Glomerular visceral epithelial cell (primary cell): ENCODE measurements around the gene EIF3F.
"Not testable (repeated sequence)": the region's sequence is repeated elsewhere in the genome, so short reads cannot be mapped to it uniquely, and the experiment has no call there.

Experiments
- DNase-seq: peaks from one replicate; pipeline ENCODE4 v3.0.0-alpha.2; 2016; ENCODE audit errors: extremely low spot score

EIF3F gene

DNA sequence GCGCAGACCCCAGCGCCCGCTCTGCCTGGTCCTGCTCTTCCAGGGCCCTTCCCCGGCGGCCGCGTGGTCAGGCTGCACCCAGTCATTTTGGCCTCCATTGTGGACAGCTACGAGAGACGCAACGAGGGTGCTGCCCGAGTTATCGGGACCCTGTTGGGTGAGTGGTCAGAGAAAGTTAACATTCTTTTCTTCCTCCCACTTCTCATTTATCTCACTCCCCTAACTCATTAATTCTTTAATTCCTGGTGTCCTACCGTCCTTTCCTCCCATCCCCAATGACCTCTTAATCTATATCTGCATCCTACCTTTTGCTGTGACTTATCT, 385 bp downstream of the EIF3F start:
- not testable (repeated sequence) for DNase-seq

- no peak for DNase-seq
Observed at GRCh38 chr11:7994581-7995278, 7.6 kb downstream of the EIF3F start.

- DNase-seq, result no peak
Observed at GRCh38 chr11:7999795-8000194, 12.7 kb downstream of the EIF3F start.

- DNase-seq, result no peak
Observed at GRCh38 chr11:8000390-8000789, 13.3 kb downstream of the EIF3F start.

DNA sequence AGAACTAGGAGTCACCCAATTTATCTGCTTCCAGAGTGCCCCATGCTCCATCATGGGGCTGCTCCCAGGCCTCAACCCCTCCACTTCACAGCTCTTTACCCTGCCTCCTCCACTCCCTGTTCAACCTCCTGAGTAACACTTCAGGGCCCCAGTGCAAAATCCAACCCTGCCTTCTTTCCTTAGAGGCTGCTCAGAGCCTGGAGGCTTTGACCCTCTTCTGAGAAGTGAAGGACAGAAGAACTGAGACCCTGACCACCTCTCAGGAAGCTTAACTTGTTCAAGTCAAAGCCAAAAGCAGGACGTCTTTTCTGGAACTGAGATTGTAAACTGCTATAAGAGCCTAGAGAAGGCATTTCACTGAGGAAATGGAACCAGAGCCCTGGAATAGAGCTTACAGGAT, 15.5 kb downstream of the EIF3F start:
- DNase-seq, result no peak

GRCh38 chr11:8003187-8003586, 16.1 kb downstream of the EIF3F start:
- DNase-seq, result no peak

DNA sequence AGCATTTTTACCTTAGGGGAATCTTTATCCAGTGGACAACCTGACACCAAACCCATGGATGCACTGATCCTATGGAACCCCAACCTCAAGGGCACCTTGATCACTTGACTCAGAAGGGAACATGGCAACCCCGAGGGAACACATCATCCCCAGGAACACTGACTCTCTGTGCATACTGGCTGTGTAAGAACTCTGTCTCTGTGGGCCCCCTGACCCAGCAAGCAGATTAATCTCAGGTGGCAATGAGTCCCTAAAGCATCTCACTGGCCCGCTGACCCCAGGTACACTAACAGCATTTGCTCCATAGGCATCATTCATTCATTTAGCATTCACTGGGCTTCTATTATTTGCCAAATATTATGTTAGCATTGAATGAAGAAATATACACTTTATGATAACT, 16.9 kb downstream of the EIF3F start:
- no peak for DNase-seq

DNA sequence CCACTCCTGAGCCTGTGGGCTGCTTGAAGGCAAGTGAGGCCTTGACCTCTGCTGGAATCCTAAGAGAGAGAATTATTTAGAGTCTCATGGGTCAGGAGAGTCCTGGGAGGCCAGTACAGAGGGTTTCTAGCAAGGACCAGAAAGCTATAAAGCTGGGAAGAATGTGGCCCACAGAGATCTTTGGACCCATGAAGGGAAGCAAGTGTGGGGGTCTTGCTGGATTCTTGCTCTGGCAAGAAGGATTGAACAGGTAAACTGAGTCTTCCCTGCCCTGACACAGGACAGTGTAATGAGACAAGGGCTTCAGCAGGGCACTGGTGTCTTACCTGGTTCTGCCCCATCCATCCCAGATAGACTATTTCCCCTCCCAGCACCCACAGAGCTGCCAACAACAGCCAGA, 18.4 kb downstream of the EIF3F start:
- no peak for DNase-seq

GRCh38 chr11:8006349-8006977, 19.3 kb downstream of the EIF3F start:
- peak; percentile 65 for DNase-seq

DNA sequence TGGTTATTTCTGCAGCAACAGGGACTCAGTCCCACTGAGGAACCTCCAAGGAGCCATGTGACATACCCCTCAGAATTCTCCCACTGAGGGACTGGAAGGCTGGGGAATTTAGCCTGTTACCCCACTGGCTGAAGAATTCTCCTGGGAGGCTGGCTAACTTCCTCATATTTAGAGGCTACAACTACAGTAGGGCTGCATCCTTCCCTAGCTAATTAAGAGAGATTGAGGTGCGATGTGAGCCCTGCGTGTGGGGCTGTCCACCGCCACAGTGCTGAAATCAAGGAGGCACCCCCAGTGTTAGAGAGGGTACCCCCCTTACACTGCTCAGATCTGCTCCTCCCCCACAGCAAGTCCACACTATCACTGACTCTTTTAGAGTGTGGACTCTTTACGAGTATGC, 21.1 kb downstream of the EIF3F start:
- no peak for DNase-seq

- no peak for DNase-seq
Observed at GRCh38 chr11:8009856-8010255, 22.7 kb downstream of the EIF3F start.

GRCh38 chr11:8011371-8011770, 24.2 kb downstream of the EIF3F start:
- no peak for DNase-seq

GRCh38 chr11:8011981-8012444, 24.9 kb downstream of the EIF3F start:
- peak; percentile 70 for DNase-seq

DNA sequence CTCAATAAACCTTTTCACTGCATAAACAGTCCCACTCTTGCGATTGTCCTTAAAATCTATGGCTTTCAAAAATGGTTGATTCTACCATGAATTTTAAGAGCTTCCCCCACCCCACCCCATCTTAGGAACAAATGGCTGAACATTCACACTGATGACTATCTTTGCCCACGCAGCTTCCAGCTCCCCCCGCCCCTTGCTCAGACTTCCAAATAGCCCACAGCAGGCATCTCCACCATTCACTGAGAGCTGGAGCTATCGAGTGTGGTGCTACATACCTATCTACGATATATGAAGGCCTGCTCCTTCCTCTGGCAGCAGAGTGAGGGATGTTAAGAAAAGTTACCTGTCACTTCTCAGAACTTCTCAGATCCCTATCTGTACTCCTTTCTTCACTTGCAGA, 26.7 kb downstream of the EIF3F start:
- DNase-seq, result no peak

- no peak for DNase-seq
Observed at GRCh38 chr11:8015753-8016239, 28.7 kb downstream of the EIF3F start.

- no peak for DNase-seq
Observed at GRCh38 chr11:8016440-8016839, 29.3 kb downstream of the EIF3F start.

DNA sequence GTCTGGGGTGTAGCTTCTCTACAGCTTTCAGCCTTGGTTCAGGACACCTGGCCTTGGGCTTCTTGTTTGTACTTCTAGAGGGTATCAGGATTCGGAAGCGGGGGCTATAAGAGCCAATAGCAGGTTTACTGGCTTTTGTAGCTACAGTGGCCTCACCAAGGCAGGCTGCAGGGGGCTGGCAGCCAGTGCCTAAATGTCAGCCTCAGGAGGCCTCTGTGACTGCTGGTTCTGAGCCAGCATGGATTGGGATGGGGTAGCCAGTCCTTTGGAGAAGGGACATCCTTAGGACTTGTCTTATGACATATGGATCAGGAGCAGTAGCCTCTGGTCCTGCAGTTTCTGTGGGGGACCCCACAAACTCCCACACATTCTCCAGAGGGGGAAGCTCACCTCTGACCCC, 29.9 kb downstream of the EIF3F start:
- DNase-seq, result no peak

DNA sequence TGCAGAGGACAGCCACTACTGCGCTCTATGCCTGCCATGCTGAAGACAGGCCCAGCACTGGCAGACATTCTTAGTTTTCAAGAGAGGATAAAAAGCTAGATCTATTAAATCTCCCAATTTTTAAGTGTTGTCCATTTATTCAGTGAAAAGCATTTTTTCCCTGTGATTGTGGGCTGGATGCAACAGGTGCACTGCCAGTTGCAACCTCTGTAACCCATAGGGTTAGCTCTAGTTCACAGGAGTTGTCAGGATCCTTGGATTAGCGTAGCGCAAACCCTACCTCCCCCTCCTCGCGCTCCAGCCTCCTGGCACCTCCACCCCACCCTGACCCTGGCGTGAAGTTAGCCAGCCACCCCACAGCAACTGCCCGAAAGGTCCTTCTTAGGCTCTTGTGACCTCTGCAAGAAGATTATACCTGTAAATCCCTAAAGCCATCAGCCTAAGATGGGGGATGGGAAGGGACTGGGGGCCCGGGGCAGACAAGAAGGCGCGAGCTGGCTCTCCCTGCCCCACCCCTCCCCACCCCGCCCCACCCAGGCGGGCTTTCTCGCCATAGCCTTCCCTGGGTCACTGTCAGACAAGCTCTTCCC, 30.9 kb downstream of the EIF3F start:
- DNase-seq, result no peak

- peak; percentile 56 for DNase-seq
Observed at GRCh38 chr11:8018484-8019313, 31.6 kb downstream of the EIF3F start.

DNA sequence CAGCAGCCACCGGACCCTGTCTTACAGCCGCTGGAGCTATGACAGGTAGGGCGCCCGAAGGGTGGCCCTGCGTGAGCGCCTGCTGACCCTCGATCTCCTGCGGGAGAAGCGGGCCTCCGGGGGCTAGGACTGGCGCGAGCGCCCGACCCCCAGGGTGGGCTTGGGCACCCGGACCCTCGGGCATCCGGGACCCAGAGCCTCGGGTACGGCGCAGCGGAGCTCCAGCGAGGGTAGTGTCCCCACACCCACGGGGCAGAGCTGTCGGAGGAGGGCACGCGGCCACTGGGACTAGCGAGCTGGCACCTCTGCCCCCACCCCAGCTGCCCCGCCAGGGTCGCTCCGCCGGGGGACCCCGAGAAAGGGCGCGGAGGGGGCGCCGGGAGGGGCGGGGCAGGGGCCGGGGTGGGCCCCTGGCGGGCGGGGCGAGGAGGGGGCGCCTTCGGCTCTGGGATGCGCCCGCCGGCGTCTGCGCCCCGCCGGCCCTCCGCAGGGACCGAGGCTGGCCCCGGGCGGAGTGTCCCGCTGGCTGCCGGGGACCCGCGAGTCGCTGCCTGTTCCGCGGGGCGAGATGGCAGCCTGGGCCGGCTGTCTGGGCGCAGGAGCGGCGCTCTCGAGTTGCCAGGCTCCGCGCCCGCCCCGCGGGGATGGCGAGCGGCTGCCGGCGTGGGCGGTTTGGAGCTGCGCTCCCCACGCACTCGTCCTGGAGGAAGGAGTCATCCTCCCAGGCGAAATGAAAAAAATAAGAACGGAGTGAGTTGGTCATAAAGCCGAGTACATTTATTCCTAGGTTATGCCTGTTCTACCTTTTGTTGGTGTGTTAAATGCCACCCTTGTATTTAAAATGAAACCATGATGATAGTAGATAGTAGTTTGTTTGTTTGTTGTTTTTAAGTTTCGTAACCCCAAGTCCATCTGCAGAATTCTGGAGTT, 32.4 kb downstream of the EIF3F start:
- peak; percentile 11 for DNase-seq

GRCh38 chr11:8020244-8020597, 33.1 kb downstream of the EIF3F start:
- DNase-seq, result no peak
